Thyroid gland (tissue), 4 donors: ENCODE data around the gene LCN6. TPM values are rescaled to one million over a fixed set of nuclear protein-coding genes. Genes with fewer than 3 reads are reported as not detected.
A peak's percentile ranks its signal among the peaks of the same experiment; 100 is the strongest.

Experiments used
- DNase-seq, 2 donors: peaks; one replicate each; pipeline ENCODE4 v3.0.0-alpha.2; 2019
- H3K27ac ChIP-seq, 3 donors: fragments of 200-600 bp; sonication (generic); 1 replicate in 2 of 3; 2 replicates in 1 of 3; pipeline ENCODE4 v1.5.1; 2016 to 2019; ENCODE audit warnings: mild to moderate bottlenecking in 1 of 3, moderate library complexity in 1 of 3
- H3K27me3 ChIP-seq: fragments of 200-600 bp; sonication (generic); one replicate; pipeline ENCODE4 v1.5.1; 2019
- H3K36me3 ChIP-seq, 2 donors: fragments of 200-600 bp; sonication (generic); one replicate each; pipeline ENCODE4 v1.5.1; 2016 to 2019
- H3K4me1 ChIP-seq, 2 donors: fragments of 200-600 bp; sonication (generic); one replicate each; pipeline ENCODE4 v1.5.1; 2017 to 2019
- H3K4me3 ChIP-seq, 3 donors: fragments of 200-600 bp; sonication (generic); replicated peaks in 1 of 3; 1 replicate in 2 of 3; 2 replicates in 1 of 3; pipeline ENCODE4 v1.5.1; 2016; ENCODE audit warnings: mild to moderate bottlenecking in 1 of 3
- H3K9me3 ChIP-seq: fragments of 200-600 bp; sonication (generic); one replicate; pipeline ENCODE4 v1.5.1; 2017
- POLR2A ChIP-seq, 2 donors: fragments of 450-650 bp; IDR thresholded peaks; one replicate each; pipeline ENCODE4 v1.6.1; 2017; ENCODE audit warnings: antibody characterized with exemption in 2 of 2, mild to moderate bottlenecking in 2 of 2, moderate library complexity in 1 of 2
- WGBS, 2 donors: methylation state at CpG; one replicate each; pipeline ENCODE4 v1.1.5; 2017; 5-methylcytosine and 5-hydroxymethylcytosine counted together
- intact Hi-C: fragments of 100-400 bp; cut with DNase I; formaldehyde crosslinking; loops from one replicate; pipeline ENCODE4 v1.15.1; 2023
- total RNA-seq, 4 donors: library from RNA; depleted of rRNA; stranded (reverse); fragments of >200 nt; gene quantifications; one replicate each; pipeline ENCODE4 v1.2.3, GENCODE V29; 2016
- TF ChIP-seq, protein P1 (sequence below), 6 experiments: fragments of 200-600 bp in 3 of 6; fragments of 450-650 bp in 3 of 6; sonication (generic) in 3 of 6; IDR thresholded peaks; one replicate each; pipeline ENCODE4 v1.5.1; 2016 to 2019; ENCODE audit warnings: antibody characterized with exemption in 6 of 6, mild to moderate bottlenecking in 2 of 6, inconsistent platforms in 1 of 6, moderate library complexity in 1 of 6

Gene LCN6
- total RNA-seq, 4 donors from 2014 or later: 1.4 to 10.0 (median 4.5) TPM

GRCh38 chr9:136750526-136750925 is 2.2 kb upstream of the LCN6 start:
- WGBS, 2 donors: 62 to 86% methylated on average over 2 of the region's 2 CpGs
- DNase-seq: no peak
- Histone ChIP-seq H3K9me3 (no peaks in the 10 kb centered on the region), H3K27me3 (no peaks in the 10 kb centered on the region), H3K4me3 (no peak overlapping the region), H3K4me1 (peaks cover 17 to 31% of the 10 kb centered on the region in 2 donors), H3K36me3 (no peaks in the 10 kb centered on the region), H3K27ac (peak overlapping the region in 2 of 3 donors; percentile 3 to 23)
- intact Hi-C loops: no loop called here
- TF ChIP-seq POLR2A (IDR thresholded peaks at IDR 0.05): no peak
- TF ChIP-seq, protein P1, sequence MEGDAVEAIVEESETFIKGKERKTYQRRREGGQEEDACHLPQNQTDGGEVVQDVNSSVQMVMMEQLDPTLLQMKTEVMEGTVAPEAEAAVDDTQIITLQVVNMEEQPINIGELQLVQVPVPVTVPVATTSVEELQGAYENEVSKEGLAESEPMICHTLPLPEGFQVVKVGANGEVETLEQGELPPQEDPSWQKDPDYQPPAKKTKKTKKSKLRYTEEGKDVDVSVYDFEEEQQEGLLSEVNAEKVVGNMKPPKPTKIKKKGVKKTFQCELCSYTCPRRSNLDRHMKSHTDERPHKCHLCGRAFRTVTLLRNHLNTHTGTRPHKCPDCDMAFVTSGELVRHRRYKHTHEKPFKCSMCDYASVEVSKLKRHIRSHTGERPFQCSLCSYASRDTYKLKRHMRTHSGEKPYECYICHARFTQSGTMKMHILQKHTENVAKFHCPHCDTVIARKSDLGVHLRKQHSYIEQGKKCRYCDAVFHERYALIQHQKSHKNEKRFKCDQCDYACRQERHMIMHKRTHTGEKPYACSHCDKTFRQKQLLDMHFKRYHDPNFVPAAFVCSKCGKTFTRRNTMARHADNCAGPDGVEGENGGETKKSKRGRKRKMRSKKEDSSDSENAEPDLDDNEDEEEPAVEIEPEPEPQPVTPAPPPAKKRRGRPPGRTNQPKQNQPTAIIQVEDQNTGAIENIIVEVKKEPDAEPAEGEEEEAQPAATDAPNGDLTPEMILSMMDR (IDR thresholded peaks at IDR 0.05): no peak

GRCh38 chr9:136748666-136749611 is 614 bp upstream of the LCN6 start:
- peak overlapping the region; percentile 63 to 84 (median 69) for H3K27ac ChIP-seq
- TF ChIP-seq, protein P1 (IDR thresholded peaks at IDR 0.05): no peak
- no peak for TF ChIP-seq POLR2A (IDR thresholded peaks at IDR 0.05)
- peak; percentile 90 to 93 for DNase-seq
- H3K36me3 ChIP-seq: no peaks in the 10 kb centered on the region
- intact Hi-C loops: no loop called here
- H3K4me3 ChIP-seq: no peak overlapping the region
- H3K9me3 ChIP-seq: no peaks in the 10 kb centered on the region
- H3K4me1 ChIP-seq: peaks cover 17 to 31% of the 10 kb centered on the region in 2 donors
- WGBS, 2 donors: 56 to 63% methylated on average over 11 to 18 of the region's 21 CpGs
- no peaks in the 10 kb centered on the region for H3K27me3 ChIP-seq

- Histone ChIP-seq H3K27ac (peak overlapping the region in 1 of 3 donors; percentile 69), H3K27me3 (no peaks in the 10 kb centered on the region), H3K36me3 (no peaks in the 10 kb centered on the region), H3K4me1 (peaks cover 24 to 41% of the 10 kb centered on the region in 2 donors), H3K4me3 (no peak overlapping the region), H3K9me3 (no peaks in the 10 kb centered on the region)
- 90 to 96% methylated on average over 18 to 22 of the region's 22 CpGs for WGBS, 2 donors
- no peak for TF ChIP-seq POLR2A (IDR thresholded peaks at IDR 0.05)
- TF ChIP-seq, protein P1 (IDR thresholded peaks at IDR 0.05): no peak
- DNase-seq: no peak
- intact Hi-C loops: no loop called here
Observed at GRCh38 chr9:136747161-136748060, 914 bp downstream of the LCN6 start.

DNA sequence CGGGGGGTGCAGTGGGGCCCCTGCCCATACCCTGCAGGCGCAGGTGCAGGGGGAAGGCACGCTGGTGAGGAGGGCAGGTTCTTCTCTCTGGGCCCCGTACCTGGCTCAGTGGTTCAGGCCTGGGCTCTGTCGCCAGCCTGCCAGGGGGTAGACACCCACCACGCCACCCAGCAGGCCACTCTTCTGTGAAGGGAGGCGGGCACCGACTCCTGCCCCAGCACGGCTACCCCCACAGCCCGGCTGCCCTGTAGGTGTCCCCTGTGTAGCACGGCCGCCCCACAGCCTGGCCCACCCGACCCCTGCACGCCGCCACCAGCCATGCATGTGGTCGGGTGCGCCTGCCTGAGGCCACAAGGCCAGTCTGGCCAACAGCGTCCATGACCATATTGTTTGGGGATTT is 1.7 kb downstream of the LCN6 start:
- Histone ChIP-seq H3K27me3 (no peaks in the 10 kb centered on the region), H3K27ac (no peak overlapping the region), H3K4me1 (peaks cover 32 to 49% of the 10 kb centered on the region in 2 donors), H3K4me3 (no peak overlapping the region), H3K36me3 (no peaks in the 10 kb centered on the region), H3K9me3 (no peaks in the 10 kb centered on the region)
- WGBS, 2 donors: 97% methylated on average over 10 of the region's 18 CpGs; no CpG with 5 or more reads in 1 of the 2 donors
- TF ChIP-seq POLR2A (IDR thresholded peaks at IDR 0.05): no peak
- TF ChIP-seq, protein P1 (IDR thresholded peaks at IDR 0.05): no peak
- DNase-seq: no peak
- intact Hi-C loops: no loop called here
